ENCODE data around the gene GPR108. TPM values are rescaled to one million over a fixed set of nuclear protein-coding genes. Genes with fewer than 3 reads are reported as not detected.
"Not testable (repeated sequence)": the region's sequence is repeated elsewhere in the genome, so short reads cannot be mapped to it uniquely, and the experiment has no call there.

The GPR108 gene
- polyA plus RNA-seq, 1 donor from 2014 or later = 24.6 TPM

DNA sequence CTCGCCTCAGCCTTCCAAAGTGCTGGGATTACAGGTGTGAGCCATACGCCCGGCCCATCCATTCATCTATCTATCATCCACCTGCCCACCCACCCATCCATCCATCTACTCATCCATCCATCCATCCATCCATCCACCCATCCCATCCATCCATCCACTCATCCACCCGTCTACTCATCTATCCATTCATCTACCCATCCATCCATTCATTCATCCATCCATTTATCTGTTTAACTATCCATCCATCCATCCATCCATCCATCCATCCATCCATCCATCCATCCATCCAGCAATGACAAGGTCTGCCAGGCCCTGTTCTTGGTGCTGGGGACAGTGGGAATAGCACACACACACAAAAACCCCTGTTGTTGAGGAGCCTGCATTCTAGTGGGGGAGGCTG, 39.6 kb upstream of the GPR108 start:
- no peaks in the 10 kb centered on the region for H3K27me3 ChIP-seq (ENCODE audit: insufficient read depth, low read depth, low read length)

DNA sequence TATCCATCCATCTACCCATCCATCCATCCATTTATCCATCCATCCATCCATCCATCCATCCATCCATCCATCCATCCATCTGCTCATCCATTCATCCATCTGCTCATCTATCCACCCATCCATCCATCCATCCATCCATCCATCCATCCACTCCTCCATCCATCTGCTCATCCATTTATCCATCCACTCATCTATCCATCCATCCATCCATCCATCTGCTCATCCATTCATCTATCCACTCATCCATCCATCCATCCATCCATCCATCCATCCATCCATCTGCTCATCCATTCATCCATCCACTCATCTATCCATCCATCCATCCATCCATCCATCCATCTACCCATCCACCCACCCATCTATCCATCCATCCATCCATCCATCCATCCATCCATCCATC, 38.7 kb upstream of the GPR108 start:
- H3K27me3 ChIP-seq (ENCODE audit: insufficient read depth, low read depth, low read length); H3K9me2 ChIP-seq (ENCODE audit: insufficient read depth, low read length); H3K4me2 ChIP-seq (ENCODE audit: low read length); H3K36me3 ChIP-seq (ENCODE audit: insufficient read depth, low read length); H3K27ac ChIP-seq (ENCODE audit: low read length); H4K20me1 ChIP-seq (ENCODE audit: insufficient read depth); H3K9ac ChIP-seq (ENCODE audit: low read length); H3K79me2 ChIP-seq (replicated peaks; ENCODE audit: insufficient read depth, low read length); H3K4me3 ChIP-seq (ENCODE audit: low read length); H2AFZ ChIP-seq (ENCODE audit: low read depth, low read length); H3F3A ChIP-seq (ENCODE audit: insufficient read depth, low read length, poor library complexity, severe bottlenecking); H3K9me3 ChIP-seq (ENCODE audit: low read length): not testable (repeated sequence)

More for the DNA sequence above, 39.6 kb upstream of the GPR108 start:
- no peaks in the 10 kb centered on the region for H3K36me3 ChIP-seq (ENCODE audit: insufficient read depth, low read length)
- H3F3A ChIP-seq (ENCODE audit: insufficient read depth, low read length, poor library complexity, severe bottlenecking) = no peaks in the 10 kb centered on the region
- H3K4me3 ChIP-seq (ENCODE audit: low read length) = no peak overlapping the region
- no peak overlapping the region for H3K9ac ChIP-seq (ENCODE audit: low read length)
- H3K79me2 ChIP-seq (replicated peaks; ENCODE audit: insufficient read depth, low read length) = no peaks in the 10 kb centered on the region
- TF ChIP-seq, protein P1, sequence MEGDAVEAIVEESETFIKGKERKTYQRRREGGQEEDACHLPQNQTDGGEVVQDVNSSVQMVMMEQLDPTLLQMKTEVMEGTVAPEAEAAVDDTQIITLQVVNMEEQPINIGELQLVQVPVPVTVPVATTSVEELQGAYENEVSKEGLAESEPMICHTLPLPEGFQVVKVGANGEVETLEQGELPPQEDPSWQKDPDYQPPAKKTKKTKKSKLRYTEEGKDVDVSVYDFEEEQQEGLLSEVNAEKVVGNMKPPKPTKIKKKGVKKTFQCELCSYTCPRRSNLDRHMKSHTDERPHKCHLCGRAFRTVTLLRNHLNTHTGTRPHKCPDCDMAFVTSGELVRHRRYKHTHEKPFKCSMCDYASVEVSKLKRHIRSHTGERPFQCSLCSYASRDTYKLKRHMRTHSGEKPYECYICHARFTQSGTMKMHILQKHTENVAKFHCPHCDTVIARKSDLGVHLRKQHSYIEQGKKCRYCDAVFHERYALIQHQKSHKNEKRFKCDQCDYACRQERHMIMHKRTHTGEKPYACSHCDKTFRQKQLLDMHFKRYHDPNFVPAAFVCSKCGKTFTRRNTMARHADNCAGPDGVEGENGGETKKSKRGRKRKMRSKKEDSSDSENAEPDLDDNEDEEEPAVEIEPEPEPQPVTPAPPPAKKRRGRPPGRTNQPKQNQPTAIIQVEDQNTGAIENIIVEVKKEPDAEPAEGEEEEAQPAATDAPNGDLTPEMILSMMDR (IDR thresholded peaks at IDR 0.05; ENCODE audit: poor library complexity, severe bottlenecking) = no peak
- no peak for TF ChIP-seq EP300 (conservative IDR thresholded peaks at IDR 0.05; ENCODE audit: poor library complexity, severe bottlenecking)
- TF ChIP-seq RAD21 (conservative IDR thresholded peaks at IDR 0.05) = no peak
- no peak for TF ChIP-seq TAF1 (IDR thresholded peaks at IDR 0.05; ENCODE audit: low read depth)
- no peak overlapping the region for H3K4me2 ChIP-seq (ENCODE audit: low read length)
- H4K20me1 ChIP-seq (ENCODE audit: insufficient read depth) = no peaks in the 10 kb centered on the region
- no peak overlapping the region for H2AFZ ChIP-seq (ENCODE audit: low read depth, low read length)
- H3K9me3 ChIP-seq (ENCODE audit: low read length) = no peaks in the 10 kb centered on the region
- H3K9me2 ChIP-seq (ENCODE audit: insufficient read depth, low read length) = no peaks in the 10 kb centered on the region
- H3K27ac ChIP-seq (ENCODE audit: low read length) = no peak overlapping the region

DNA sequence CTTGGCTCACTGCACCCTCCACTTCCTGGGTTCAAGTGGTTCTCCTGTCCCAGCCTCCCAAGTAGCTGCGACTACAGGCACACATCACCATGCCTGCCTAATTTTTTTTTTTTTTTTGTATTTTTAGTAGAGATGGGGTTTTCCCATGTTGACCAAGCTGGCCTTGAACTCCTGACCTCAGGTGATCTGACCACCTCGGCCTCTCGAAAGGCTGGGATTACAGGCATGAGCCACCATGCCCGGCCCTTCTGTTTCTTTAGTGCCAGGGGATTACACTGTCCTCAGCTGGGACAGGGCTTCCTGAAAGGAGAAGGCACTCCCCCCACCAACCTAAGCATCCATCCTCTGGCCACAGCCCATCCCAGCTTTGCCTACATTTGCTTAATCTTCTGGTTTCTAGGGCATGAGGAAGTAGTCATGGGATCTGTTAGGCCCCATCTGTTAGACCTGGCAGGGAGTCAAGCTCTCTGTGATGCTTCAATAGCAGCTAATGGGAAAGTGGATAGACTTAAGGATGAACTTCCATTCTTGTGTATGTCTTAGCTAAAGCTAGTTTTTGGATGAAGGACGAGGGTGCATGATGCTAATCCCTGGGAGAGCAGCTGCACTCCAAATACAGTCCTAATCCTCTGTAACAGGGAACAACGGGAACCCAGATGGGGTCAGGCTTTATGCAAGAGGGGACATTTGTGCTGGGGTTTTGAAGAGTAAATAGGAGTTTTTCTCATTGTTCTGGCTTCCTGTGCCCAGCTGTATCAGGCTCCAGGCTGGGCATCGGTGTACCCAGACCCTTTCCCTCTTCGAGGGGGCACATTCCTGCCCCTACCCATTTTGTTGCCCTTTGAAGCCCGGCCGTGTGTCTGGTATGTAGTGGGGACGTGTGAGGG, 37.7 kb upstream of the GPR108 start:
- Histone ChIP-seq H3K4me3 (ENCODE audit: low read length) (no peak overlapping the region), H3K27ac (ENCODE audit: low read length) (no peak overlapping the region), H2AFZ (ENCODE audit: low read depth, low read length) (no peak overlapping the region), H3K79me2 (replicated peaks; ENCODE audit: insufficient read depth, low read length) (no peaks in the 10 kb centered on the region), H3K9me2 (ENCODE audit: insufficient read depth, low read length) (no peaks in the 10 kb centered on the region), H3K27me3 (ENCODE audit: insufficient read depth, low read depth, low read length) (no peaks in the 10 kb centered on the region), H4K20me1 (ENCODE audit: insufficient read depth) (no peaks in the 10 kb centered on the region), H3K4me2 (ENCODE audit: low read length) (no peak overlapping the region), H3K36me3 (ENCODE audit: insufficient read depth, low read length) (no peaks in the 10 kb centered on the region), H3K9ac (ENCODE audit: low read length) (no peak overlapping the region), H3F3A (ENCODE audit: insufficient read depth, low read length, poor library complexity, severe bottlenecking) (no peaks in the 10 kb centered on the region), H3K9me3 (ENCODE audit: low read length) (no peaks in the 10 kb centered on the region)
- TF ChIP-seq EZH2 (IDR thresholded peaks at IDR 0.05; ENCODE audit: borderline replicate concordance, insufficient read depth, low read length, poor library complexity, severe bottlenecking) (no peak), MXI1 (conservative IDR thresholded peaks at IDR 0.05; ENCODE audit: poor library complexity, severe bottlenecking) (no peak), TAF1 (IDR thresholded peaks at IDR 0.05; ENCODE audit: low read depth) (no peak), SMC3 (conservative IDR thresholded peaks at IDR 0.05; ENCODE audit: poor library complexity) (no peak), EP300 (conservative IDR thresholded peaks at IDR 0.05; ENCODE audit: poor library complexity, severe bottlenecking) (no peak), RAD21 (conservative IDR thresholded peaks at IDR 0.05) (no peak), POLR2AphosphoS5 (IDR thresholded peaks at IDR 0.05) (no peak)
- TF ChIP-seq, protein P2, sequence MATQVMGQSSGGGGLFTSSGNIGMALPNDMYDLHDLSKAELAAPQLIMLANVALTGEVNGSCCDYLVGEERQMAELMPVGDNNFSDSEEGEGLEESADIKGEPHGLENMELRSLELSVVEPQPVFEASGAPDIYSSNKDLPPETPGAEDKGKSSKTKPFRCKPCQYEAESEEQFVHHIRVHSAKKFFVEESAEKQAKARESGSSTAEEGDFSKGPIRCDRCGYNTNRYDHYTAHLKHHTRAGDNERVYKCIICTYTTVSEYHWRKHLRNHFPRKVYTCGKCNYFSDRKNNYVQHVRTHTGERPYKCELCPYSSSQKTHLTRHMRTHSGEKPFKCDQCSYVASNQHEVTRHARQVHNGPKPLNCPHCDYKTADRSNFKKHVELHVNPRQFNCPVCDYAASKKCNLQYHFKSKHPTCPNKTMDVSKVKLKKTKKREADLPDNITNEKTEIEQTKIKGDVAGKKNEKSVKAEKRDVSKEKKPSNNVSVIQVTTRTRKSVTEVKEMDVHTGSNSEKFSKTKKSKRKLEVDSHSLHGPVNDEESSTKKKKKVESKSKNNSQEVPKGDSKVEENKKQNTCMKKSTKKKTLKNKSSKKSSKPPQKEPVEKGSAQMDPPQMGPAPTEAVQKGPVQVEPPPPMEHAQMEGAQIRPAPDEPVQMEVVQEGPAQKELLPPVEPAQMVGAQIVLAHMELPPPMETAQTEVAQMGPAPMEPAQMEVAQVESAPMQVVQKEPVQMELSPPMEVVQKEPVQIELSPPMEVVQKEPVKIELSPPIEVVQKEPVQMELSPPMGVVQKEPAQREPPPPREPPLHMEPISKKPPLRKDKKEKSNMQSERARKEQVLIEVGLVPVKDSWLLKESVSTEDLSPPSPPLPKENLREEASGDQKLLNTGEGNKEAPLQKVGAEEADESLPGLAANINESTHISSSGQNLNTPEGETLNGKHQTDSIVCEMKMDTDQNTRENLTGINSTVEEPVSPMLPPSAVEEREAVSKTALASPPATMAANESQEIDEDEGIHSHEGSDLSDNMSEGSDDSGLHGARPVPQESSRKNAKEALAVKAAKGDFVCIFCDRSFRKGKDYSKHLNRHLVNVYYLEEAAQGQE (IDR thresholded peaks at IDR 0.05; ENCODE audit: borderline replicate concordance) = no peak
- TF ChIP-seq, protein P1 (IDR thresholded peaks at IDR 0.05; ENCODE audit: poor library complexity, severe bottlenecking) = no peak
